Stimulated activated CD4-positive, alpha-beta T cell treated with anti-CD3 and anti-CD28 coated beads, Interleukin-4, amount 100 ng/mL, for 24 hours (primary cell): ENCODE data around the gene UBE2O.

ENCODE experiments used
- DNase-seq: peaks from one replicate; pipeline ENCODE4 v3.0.0-alpha.2; 2020

UBE2O gene

GRCh38 chr17:76462556-76463290 is 9.8 kb upstream of the UBE2O start:
- no peak for DNase-seq

GRCh38 chr17:76461765-76462555 is 9.0 kb upstream of the UBE2O start:
- no peak for DNase-seq

- no peak for DNase-seq
Measured at GRCh38 chr17:76459674-76460073, 6.7 kb upstream of the UBE2O start.

GRCh38 chr17:76458580-76459490 is 5.9 kb upstream of the UBE2O start:
- no peak for DNase-seq

GRCh38 chr17:76453431-76453743 is 435 bp upstream of the UBE2O start:
- no peak for DNase-seq

- DNase-seq: no peak
Measured at GRCh38 chr17:76452127-76452659, 759 bp downstream of the UBE2O start.

- no peak for DNase-seq
Measured at GRCh38 chr17:76451506-76451905, 1.4 kb downstream of the UBE2O start.

GRCh38 chr17:76449126-76449525 is 3.8 kb downstream of the UBE2O start:
- no peak for DNase-seq

- peak; percentile 18 for DNase-seq
Measured at GRCh38 chr17:76447931-76448652, 4.9 kb downstream of the UBE2O start.

GRCh38 chr17:76446449-76447231 is 6.3 kb downstream of the UBE2O start:
- no peak for DNase-seq

- no peak for DNase-seq
Measured at GRCh38 chr17:76445697-76446448, 7.1 kb downstream of the UBE2O start.

GRCh38 chr17:76444518-76445311 is 8.2 kb downstream of the UBE2O start:
- DNase-seq: no peak

GRCh38 chr17:76442341-76443338 is 10.3 kb downstream of the UBE2O start:
- no peak for DNase-seq

GRCh38 chr17:76441686-76442340 is 11.1 kb downstream of the UBE2O start:
- no peak for DNase-seq

GRCh38 chr17:76440751-76441362 is 12.1 kb downstream of the UBE2O start:
- DNase-seq: no peak

GRCh38 chr17:76439314-76439928 is 13.5 kb downstream of the UBE2O start:
- no peak for DNase-seq

GRCh38 chr17:76438906-76439305 is 14.0 kb downstream of the UBE2O start:
- no peak for DNase-seq
